NB4 (cell line): ENCODE results near the gene C15orf62.

ENCODE experiments used
- MYC ChIP-seq: IDR thresholded peaks from 2 replicates; pipeline ENCODE4 v1.6.1; 2011; ENCODE audit warnings: low read depth, low read length
- TF ChIP-seq, protein P1 (sequence below): IDR thresholded peaks from one replicate; pipeline ENCODE4 v1.5.1; 2012; ENCODE audit warnings: low read depth, low read length
- TF ChIP-seq, protein P2 (sequence below): IDR thresholded peaks from 2 replicates; pipeline ENCODE4 v1.6.1; 2011; ENCODE audit warnings: low read depth, low read length

DNA sequence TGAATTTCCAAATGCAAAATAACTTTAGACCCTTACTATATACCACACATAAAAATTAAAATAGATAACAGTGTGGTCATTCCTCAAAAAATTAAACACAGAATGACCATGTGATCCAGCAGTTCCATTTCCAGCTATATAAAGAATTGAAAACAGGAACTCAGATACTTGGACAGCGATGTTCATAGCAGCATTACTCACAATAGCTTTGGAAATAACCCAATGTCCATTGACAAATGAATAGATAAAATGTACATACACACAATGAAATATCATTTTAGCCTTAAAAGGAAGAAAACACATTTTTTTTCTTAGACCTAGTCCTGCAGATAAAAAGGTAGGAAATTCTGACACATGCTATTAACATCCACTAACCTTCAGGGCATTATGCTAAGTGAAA is 48.1 kb upstream of the C15orf62 start:
- TF ChIP-seq, protein P1, sequence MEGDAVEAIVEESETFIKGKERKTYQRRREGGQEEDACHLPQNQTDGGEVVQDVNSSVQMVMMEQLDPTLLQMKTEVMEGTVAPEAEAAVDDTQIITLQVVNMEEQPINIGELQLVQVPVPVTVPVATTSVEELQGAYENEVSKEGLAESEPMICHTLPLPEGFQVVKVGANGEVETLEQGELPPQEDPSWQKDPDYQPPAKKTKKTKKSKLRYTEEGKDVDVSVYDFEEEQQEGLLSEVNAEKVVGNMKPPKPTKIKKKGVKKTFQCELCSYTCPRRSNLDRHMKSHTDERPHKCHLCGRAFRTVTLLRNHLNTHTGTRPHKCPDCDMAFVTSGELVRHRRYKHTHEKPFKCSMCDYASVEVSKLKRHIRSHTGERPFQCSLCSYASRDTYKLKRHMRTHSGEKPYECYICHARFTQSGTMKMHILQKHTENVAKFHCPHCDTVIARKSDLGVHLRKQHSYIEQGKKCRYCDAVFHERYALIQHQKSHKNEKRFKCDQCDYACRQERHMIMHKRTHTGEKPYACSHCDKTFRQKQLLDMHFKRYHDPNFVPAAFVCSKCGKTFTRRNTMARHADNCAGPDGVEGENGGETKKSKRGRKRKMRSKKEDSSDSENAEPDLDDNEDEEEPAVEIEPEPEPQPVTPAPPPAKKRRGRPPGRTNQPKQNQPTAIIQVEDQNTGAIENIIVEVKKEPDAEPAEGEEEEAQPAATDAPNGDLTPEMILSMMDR = no peak
- TF ChIP-seq, protein P2, sequence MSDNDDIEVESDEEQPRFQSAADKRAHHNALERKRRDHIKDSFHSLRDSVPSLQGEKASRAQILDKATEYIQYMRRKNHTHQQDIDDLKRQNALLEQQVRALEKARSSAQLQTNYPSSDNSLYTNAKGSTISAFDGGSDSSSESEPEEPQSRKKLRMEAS = no peak
- no peak for TF ChIP-seq MYC
